OCI-LY7 (cell line): ENCODE measurements around the gene SRGAP3. TPM values are rescaled to one million over a fixed set of nuclear protein-coding genes. Genes with fewer than 3 reads are reported as not detected.

Source experiments
- BruUV-seq: library from RNA; stranded (reverse); fragments of 400-500 nt; replicated peaks from 2 replicates; lab custom pipeline; 2021; lab: Mats Ljungman, UMichigan
- CTCF ChIA-PET: fragments of 300-600 bp; sonication (Branson Sonifier 250); formaldehyde crosslinking; loops from one replicate; lab custom pipeline; 2022; ENCODE audit warnings: antibody characterized with exemption; ENCODE audit not compliant: unreplicated experiment; lab: Charles Lee
- POLR2A ChIA-PET: fragments of 300-600 bp; sonication (Branson Sonifier 250); formaldehyde crosslinking; loops from one replicate; lab custom pipeline; 2022; ENCODE audit warnings: antibody characterized with exemption; lab: Charles Lee
- DNase-seq: peaks from one replicate; pipeline ENCODE4 v3.0.0-alpha.2; 2015; ENCODE audit warnings: low spot score
- H2AFZ ChIP-seq: fragments of 200-600 bp; sonication (generic), shearing (Covaris generic); 2 replicates; pipeline ENCODE4 v1.6.1; 2014; ENCODE audit warnings: mild to moderate bottlenecking, antibody characterized with exemption, low read length, moderate library complexity
- H3K27ac ChIP-seq: fragments of 200-600 bp; sonication (generic); 2 replicates; pipeline ENCODE4 v1.5.1; 2014; ENCODE audit warnings: mixed run types, low read depth, mild to moderate bottlenecking, moderate library complexity, low read length, inconsistent platforms; ENCODE audit not compliant: poor library complexity, severe bottlenecking
- H3K36me3 ChIP-seq: fragments of 200-600 bp; sonication (generic); 2 replicates; pipeline ENCODE4 v1.6.1; 2014; ENCODE audit warnings: mild to moderate bottlenecking, antibody characterized with exemption, low read length, moderate library complexity, mixed read lengths; ENCODE audit not compliant: insufficient read depth
- H3K4me1 ChIP-seq: fragments of 200-600 bp; sonication (generic); 2 replicates; pipeline ENCODE4 v1.5.1; 2014; ENCODE audit warnings: mild to moderate bottlenecking, low read length; ENCODE audit not compliant: insufficient read depth, poor library complexity, severe bottlenecking
- H3K4me2 ChIP-seq: fragments of 200-600 bp; sonication (generic); 2 replicates; pipeline ENCODE4 v1.6.1; 2014; ENCODE audit warnings: mild to moderate bottlenecking, low read length
- H3K4me3 ChIP-seq: fragments of 200-600 bp; sonication (generic); 2 replicates; pipeline ENCODE4 v1.5.1; 2014; ENCODE audit warnings: mild to moderate bottlenecking, low read depth, low read length; ENCODE audit not compliant: poor library complexity, severe bottlenecking
- H3K79me2 ChIP-seq: fragments of 200-600 bp; sonication (generic); 2 replicates; pipeline ENCODE4 v1.6.1; 2016; ENCODE audit warnings: low read depth, mild to moderate bottlenecking, low read length, moderate library complexity, mixed read lengths; ENCODE audit not compliant: insufficient read depth
- H3K9me2 ChIP-seq: fragments of 200-600 bp; sonication (generic); 2 replicates; pipeline ENCODE4 v1.6.1; 2016; ENCODE audit warnings: mild to moderate bottlenecking, low read length, mixed read lengths; ENCODE audit not compliant: insufficient read depth
- H3K9me3 ChIP-seq: fragments of 200-600 bp; sonication (generic); 2 replicates; pipeline ENCODE4 v1.6.1; 2014; ENCODE audit warnings: mild to moderate bottlenecking, mixed run types, low read length, mixed read lengths
- H4K20me1 ChIP-seq: fragments of 200-600 bp; sonication (generic); 2 replicates; pipeline ENCODE4 v1.6.1; 2014; ENCODE audit warnings: mild to moderate bottlenecking, antibody characterized with exemption, low read length, moderate library complexity, mixed read lengths; ENCODE audit not compliant: insufficient read depth
- EZH2phosphoT487 ChIP-seq: fragments of 200-600 bp; sonication (generic); IDR thresholded peaks from 2 replicates; pipeline ENCODE4 v1.6.1; 2018; ENCODE audit warnings: low read depth, borderline replicate concordance, mild to moderate bottlenecking, mixed run types, antibody characterized with exemption, low read length, moderate library complexity, mixed read lengths
- intact Hi-C: fragments of 100-400 bp; cut with micrococcal nuclease; formaldehyde crosslinking; loops from one replicate; pipeline ENCODE4 v1.10.0; 2022; ENCODE audit not compliant: unreplicated experiment
- total RNA-seq, 2 experiments: library from RNA; depleted of rRNA in 1 of 2; stranded (reverse); fragments of >200 nt in 1 of 2; shearing (Covaris generic) in 1 of 2; gene quantifications; 2 replicates each; pipeline ENCODE4 v1.2.3, GENCODE V29; 2014 to 2022
- TF ChIP-seq, protein P1 (sequence below): fragments of 200-600 bp; sonication (generic); conservative IDR thresholded peaks from 2 replicates; pipeline ENCODE4 v1.5.1; 2014; ENCODE audit warnings: mild to moderate bottlenecking, antibody characterized with exemption, low read length, moderate library complexity, mixed read lengths

Gene SRGAP3
- total RNA-seq, 2 experiments from 2014 or later, result 1.5 to 1.7 TPM

DNA sequence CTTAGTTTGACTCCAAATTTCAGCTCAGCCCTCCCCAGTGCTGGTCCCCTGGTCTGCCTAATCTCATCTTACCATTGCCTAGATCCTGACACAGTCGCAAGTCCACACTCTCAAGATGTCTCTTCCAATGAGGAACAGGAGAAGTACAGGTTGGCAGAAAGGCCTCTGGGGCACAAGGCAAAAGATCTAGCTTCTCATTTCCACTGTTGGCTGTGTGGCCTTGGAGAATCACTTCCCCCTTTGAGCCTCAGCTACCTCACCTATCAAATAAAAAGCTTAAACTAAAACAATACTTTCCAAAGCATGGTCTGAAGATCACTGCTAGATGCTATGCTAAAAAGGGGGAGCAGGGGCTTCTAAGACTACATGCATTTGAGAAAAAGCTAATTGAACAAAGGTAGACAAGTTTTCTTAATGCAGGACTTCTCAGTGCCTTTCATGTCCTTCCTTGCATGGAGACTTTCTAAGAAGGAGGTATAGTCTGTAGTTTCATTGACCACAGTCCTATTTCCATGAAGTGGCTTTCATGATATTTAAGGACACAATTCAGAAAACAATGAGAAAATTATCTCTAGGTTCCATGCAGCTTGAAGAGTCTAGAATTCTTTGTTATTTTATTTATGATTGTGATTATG lies 168.1 kb downstream of the SRGAP3 start:
- no peaks in the 10 kb centered on the region for H3K79me2 ChIP-seq
- CTCF ChIA-PET, result no interaction called here
- no peaks in the 10 kb centered on the region for H3K9me3 ChIP-seq
- H3K27ac ChIP-seq, result no peak overlapping the region
- no peak overlapping the region for H2AFZ ChIP-seq
- DNase-seq, result no peak
- no TSS peak for BruUV-seq
- no peaks in the 10 kb centered on the region for H3K4me1 ChIP-seq
- H3K4me2 ChIP-seq, result no peak overlapping the region
- H3K36me3 ChIP-seq, result no peaks in the 10 kb centered on the region
- intact Hi-C loops, result no loop called here
- no peaks in the 10 kb centered on the region for H3K9me2 ChIP-seq
- no peak overlapping the region for H3K4me3 ChIP-seq
- POLR2A ChIA-PET, result interaction anchor here (0.6 kb wide), 1 partner anchor 411 kb away, joined by 5 read pairs; no protein-coding TSS in a partner anchor
- H4K20me1 ChIP-seq, result no peaks in the 10 kb centered on the region
- TF ChIP-seq EZH2phosphoT487, result no peak
- TF ChIP-seq, protein P1, sequence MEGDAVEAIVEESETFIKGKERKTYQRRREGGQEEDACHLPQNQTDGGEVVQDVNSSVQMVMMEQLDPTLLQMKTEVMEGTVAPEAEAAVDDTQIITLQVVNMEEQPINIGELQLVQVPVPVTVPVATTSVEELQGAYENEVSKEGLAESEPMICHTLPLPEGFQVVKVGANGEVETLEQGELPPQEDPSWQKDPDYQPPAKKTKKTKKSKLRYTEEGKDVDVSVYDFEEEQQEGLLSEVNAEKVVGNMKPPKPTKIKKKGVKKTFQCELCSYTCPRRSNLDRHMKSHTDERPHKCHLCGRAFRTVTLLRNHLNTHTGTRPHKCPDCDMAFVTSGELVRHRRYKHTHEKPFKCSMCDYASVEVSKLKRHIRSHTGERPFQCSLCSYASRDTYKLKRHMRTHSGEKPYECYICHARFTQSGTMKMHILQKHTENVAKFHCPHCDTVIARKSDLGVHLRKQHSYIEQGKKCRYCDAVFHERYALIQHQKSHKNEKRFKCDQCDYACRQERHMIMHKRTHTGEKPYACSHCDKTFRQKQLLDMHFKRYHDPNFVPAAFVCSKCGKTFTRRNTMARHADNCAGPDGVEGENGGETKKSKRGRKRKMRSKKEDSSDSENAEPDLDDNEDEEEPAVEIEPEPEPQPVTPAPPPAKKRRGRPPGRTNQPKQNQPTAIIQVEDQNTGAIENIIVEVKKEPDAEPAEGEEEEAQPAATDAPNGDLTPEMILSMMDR, result no peak

DNA sequence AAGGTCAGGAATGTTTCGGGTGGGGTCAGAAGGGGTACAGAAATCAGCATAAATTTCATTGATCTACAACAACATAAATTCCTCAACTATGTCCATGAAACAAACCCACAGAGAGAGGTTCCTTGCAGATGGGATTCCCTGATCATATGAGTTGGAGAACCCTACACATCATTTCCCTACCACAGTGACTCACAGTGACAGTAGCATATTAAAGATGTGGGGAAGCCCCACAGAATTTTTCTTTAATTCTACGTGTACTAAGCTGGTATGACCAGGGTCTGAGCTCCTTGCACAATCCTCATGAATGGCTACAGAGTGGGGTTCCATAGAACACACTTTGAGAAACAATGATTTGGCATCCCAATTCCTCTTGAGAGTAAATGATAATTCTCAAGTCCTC lies 169.3 kb downstream of the SRGAP3 start:
- Histone ChIP-seq H3K4me2 (no peak overlapping the region), H3K36me3 (no peaks in the 10 kb centered on the region), H3K4me3 (no peak overlapping the region), H3K4me1 (no peaks in the 10 kb centered on the region), H3K27ac (no peak overlapping the region), H4K20me1 (no peaks in the 10 kb centered on the region), H2AFZ (no peak overlapping the region), H3K9me2 (no peaks in the 10 kb centered on the region), H3K9me3 (no peaks in the 10 kb centered on the region), H3K79me2 (no peaks in the 10 kb centered on the region)
- TF ChIP-seq, protein P1, result no peak
- TF ChIP-seq EZH2phosphoT487, result no peak
- no peak for DNase-seq
- ChIA-PET POLR2A (interaction anchor here (0.5 kb wide), 1 partner anchor 240 kb away, joined by 3 read pairs; no protein-coding TSS in a partner anchor), CTCF (no interaction called here)
- BruUV-seq, result no TSS peak
- intact Hi-C loops, result no loop called here

DNA sequence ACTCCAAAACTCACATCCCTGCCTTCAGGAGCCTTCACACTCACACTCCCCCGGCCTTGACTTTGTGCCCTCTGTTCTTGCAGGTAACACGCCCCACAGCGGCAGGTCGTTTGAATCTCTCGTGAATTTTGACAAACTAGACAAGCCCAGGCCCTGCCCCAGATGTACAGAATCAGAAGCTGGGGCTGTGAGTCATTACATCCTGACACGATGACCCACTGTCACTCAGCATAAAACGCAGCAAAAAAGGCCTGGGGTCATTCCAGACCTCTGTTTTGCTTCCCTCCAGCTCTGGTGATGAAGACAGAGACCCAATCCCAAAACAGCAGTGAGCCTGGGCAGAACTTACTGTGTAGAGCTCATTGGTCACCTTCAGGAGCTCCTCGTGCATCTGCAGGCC lies 169.8 kb downstream of the SRGAP3 start:
- TF ChIP-seq, protein P1, result no peak
- TF ChIP-seq EZH2phosphoT487, result no peak
- no peaks in the 10 kb centered on the region for H3K79me2 ChIP-seq
- H3K4me1 ChIP-seq, result no peaks in the 10 kb centered on the region
- H3K4me2 ChIP-seq, result no peak overlapping the region
- no peak overlapping the region for H2AFZ ChIP-seq
- no peak overlapping the region for H3K4me3 ChIP-seq
- intact Hi-C loops, result no loop called here
- no TSS peak for BruUV-seq
- H3K36me3 ChIP-seq, result no peaks in the 10 kb centered on the region
- POLR2A ChIA-PET, result no interaction called here
- H3K9me2 ChIP-seq, result no peaks in the 10 kb centered on the region
- no peaks in the 10 kb centered on the region for H4K20me1 ChIP-seq
- no peak overlapping the region for H3K27ac ChIP-seq
- DNase-seq, result no peak
- no peaks in the 10 kb centered on the region for H3K9me3 ChIP-seq
- CTCF ChIA-PET, result no interaction called here
